Kidney (tissue), 14 donors: ENCODE results near the gene PCF11. TPM values are rescaled to one million over a fixed set of nuclear protein-coding genes. Genes with fewer than 3 reads are reported as not detected.

Experiments used
- DNase-seq, 5 donors: peaks; one replicate each; pipeline ENCODE4 v3.0.0-alpha.2; 2013 to 2020
- FAIRE-seq: peaks from 2 replicates; lab custom pipeline; 2012; peaks lifted over from hg19 to GRCh38; lab: Jason Lieb, UNC
- H3K27ac ChIP-seq, 2 donors: one replicate each; pipeline ENCODE4 v1.7.0; 2013; ENCODE audit warnings: low read depth in 2 of 2, low read length in 2 of 2, inconsistent platforms in 1 of 2
- H3K27me3 ChIP-seq: one replicate; pipeline ENCODE4 v1.7.1; 2013; ENCODE audit warnings: low read length, inconsistent platforms; ENCODE audit not compliant: control insufficient read depth, insufficient read depth
- H3K36me3 ChIP-seq, 3 donors: one replicate each; pipeline versions ENCODE4 v1.7.0 to v1.7.1; 2013; ENCODE audit warnings: low read length in 3 of 3, control low read depth in 1 of 3, inconsistent platforms in 1 of 3; ENCODE audit not compliant: insufficient read depth in 3 of 3, control insufficient read depth in 2 of 3
- H3K4me1 ChIP-seq, 3 donors: one replicate each; pipeline versions ENCODE4 v1.7.0 to v1.7.1; 2013; ENCODE audit warnings: low read length in 3 of 3, inconsistent platforms in 1 of 3, low read depth in 1 of 3; ENCODE audit not compliant: control insufficient read depth in 2 of 3, insufficient read depth in 2 of 3
- H3K4me3 ChIP-seq, 3 donors: one replicate each; pipeline versions ENCODE4 v1.7.0 to v1.8.1; 2013; ENCODE audit warnings: low read length in 3 of 3, control low read depth in 1 of 3, inconsistent platforms in 1 of 3
- H3K9ac ChIP-seq, 3 donors: one replicate each; pipeline versions ENCODE4 v1.7.0 to v1.7.1; 2013; ENCODE audit warnings: low read length in 3 of 3, control low read depth in 1 of 3, inconsistent platforms in 1 of 3
- H3K9me3 ChIP-seq, 3 donors: one replicate each; pipeline versions ENCODE4 v1.7.0 to v1.7.1; 2013; ENCODE audit warnings: low read length in 3 of 3, control low read depth in 1 of 3, inconsistent platforms in 1 of 3; ENCODE audit not compliant: control insufficient read depth in 2 of 3, insufficient read depth in 1 of 3
- CTCF ChIP-seq: IDR thresholded peaks from 3 replicates; pipeline ENCODE4 v1.5.1; 2012; ENCODE audit warnings: mild to moderate bottlenecking, moderate library complexity, borderline replicate concordance; ENCODE audit not compliant: insufficient read depth; ENCODE audit errors: extremely low read depth
- intact Hi-C: fragments of 100-400 bp; cut with DNase I; formaldehyde crosslinking; loops from one replicate; pipeline ENCODE4 v1.11.1; 2022
- polyA plus RNA-seq: library from polyadenylated mRNA; stranded (reverse); fragments of 350-450 nt; fragmentation: Illumina TruSeq; extraction: RNeasy Lipid Tissue Mini Kit (QIAGEN cat#74804); gene quantifications from one replicate; pipeline ENCODE4 v1.2.3, GENCODE V29; 2014; ENCODE audit warnings: low read depth, low replicate concordance; ENCODE audit not compliant: insufficient read depth
- total RNA-seq: library from RNA; stranded (reverse); fragmentation: NEBNext Ultra II Directional; extraction: Animal tissue kit (Norgen Biotek cat#: 25700); gene quantifications from one replicate; pipeline ENCODE4 v1.2.1, GENCODE V29; 2021
- donor health status: control.
- donor health status: control.
- donor health status: control.
- donor health status: control.
- donor health status: control.
- donor health status: DM: yes; HTN: yes; CAD: no.
- donor health status: Normal renal cell carcinoma (clear cell type).

PCF11 gene
- total and polyA plus RNA-seq, 2 donors from 2014 or later, result 19.3 to 61.2 TPM

- intact Hi-C loops, result no loop called here
- FAIRE-seq, result no peak
- Histone ChIP-seq H3K9ac (no peak overlapping the region), H3K4me1 (no peaks in the 10 kb centered on the region), H3K27me3 (no peaks in the 10 kb centered on the region), H3K27ac (no peak overlapping the region), H3K4me3 (no peak overlapping the region), H3K36me3 (no peaks in the 10 kb centered on the region), H3K9me3 (no peaks in the 10 kb centered on the region)
- TF ChIP-seq CTCF, result no peak
- DNase-seq, result no peak
Observed at GRCh38 chr11:83147895-83148294, 9.0 kb upstream of the PCF11 start.

DNA sequence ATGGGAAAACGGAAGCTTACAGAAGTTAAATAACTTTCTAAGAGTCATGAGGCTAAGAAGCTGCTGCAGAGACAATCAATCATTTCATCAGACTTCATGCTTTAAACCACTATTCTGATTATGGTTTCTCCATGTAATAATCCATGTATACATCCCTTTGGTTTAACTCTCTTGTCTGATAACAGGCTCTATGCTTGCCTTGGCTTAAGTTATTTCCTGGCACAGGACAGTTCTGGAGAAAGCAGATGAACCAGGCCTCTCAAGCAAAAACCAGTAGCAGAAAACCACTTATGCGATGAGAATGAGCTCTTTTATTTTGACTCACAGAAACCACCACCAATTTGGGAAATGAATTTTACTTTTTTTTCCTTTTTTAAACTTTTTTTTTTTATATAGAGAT, 6.5 kb upstream of the PCF11 start:
- H3K4me1 ChIP-seq, result no peaks in the 10 kb centered on the region
- no peaks in the 10 kb centered on the region for H3K9me3 ChIP-seq
- no peaks in the 10 kb centered on the region for H3K27me3 ChIP-seq
- intact Hi-C loops, result no loop called here
- DNase-seq, result no peak
- H3K4me3 ChIP-seq, result no peak overlapping the region
- no peak for FAIRE-seq
- H3K36me3 ChIP-seq, result no peaks in the 10 kb centered on the region
- H3K9ac ChIP-seq, result no peak overlapping the region
- H3K27ac ChIP-seq, result no peak overlapping the region
- TF ChIP-seq CTCF, result no peak

DNA sequence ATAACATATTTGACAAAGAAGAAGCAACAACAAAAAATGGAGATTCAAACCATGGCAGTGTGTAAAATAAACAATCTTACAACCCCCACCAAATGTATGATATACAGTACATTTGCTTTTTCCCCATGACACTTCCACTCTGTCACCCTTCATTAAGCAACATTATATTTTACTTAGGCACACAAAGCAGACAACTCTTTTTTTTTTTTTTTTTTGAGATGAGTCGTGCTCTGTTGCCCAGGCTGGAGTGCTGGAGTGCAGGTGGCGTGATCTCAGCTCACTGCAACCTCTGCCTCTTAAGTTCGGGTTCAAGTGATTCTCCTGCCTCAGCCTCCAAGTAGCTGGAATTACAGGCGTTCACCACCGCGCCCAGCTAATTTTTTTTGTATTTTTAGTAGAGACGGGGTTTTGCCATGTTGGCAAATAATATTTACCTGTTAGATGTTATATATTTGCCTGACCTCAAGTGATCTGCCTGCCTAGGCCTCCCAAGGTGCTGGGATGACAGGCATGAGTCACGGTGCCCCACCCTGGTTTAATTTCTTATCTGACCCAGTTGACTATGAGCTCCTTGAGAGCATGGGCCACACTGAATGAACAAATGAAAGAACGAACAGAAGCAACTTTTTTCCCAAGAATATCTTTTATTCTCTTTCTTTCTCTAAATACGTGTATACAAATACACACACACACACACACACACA, 5.5 kb upstream of the PCF11 start:
- FAIRE-seq (no peak), DNase-seq (no peak)

More for the DNA sequence above, 5.5 kb upstream of the PCF11 start:
- Histone ChIP-seq H3K9ac (no peak overlapping the region), H3K4me1 (no peaks in the 10 kb centered on the region), H3K27me3 (no peaks in the 10 kb centered on the region), H3K27ac (no peak overlapping the region), H3K9me3 (no peaks in the 10 kb centered on the region), H3K4me3 (no peak overlapping the region), H3K36me3 (no peaks in the 10 kb centered on the region)
- TF ChIP-seq CTCF, result no peak
- intact Hi-C loops, result no loop called here
